GM23338 (cell line): ENCODE measurements around the gene PSMG4. TPM values are rescaled to one million over a fixed set of nuclear protein-coding genes. Genes with fewer than 3 reads are reported as not detected.

ENCODE experiments used
- ATAC-seq: fragments of 200-7000 bp; cut with Tn5 transposase; 3 replicates; pipeline ENCODE4 v1.9.1; 2020
- DNase-seq: peaks from one replicate; pipeline ENCODE4 v3.0.0-alpha.2; 2015; ENCODE audit warnings: low spot score
- H2AFZ ChIP-seq: fragments of 200-600 bp; sonication (generic); 2 replicates; pipeline ENCODE4 v1.8.0; 2016; ENCODE audit warnings: antibody characterized with exemption, mild to moderate bottlenecking, moderate library complexity
- H3F3A ChIP-seq: fragments of 200-600 bp; sonication (generic); replicated peaks from 2 replicates; pipeline ENCODE4 v1.8.0; 2017; ENCODE audit warnings: antibody characterized with exemption, mixed run types, low read depth
- H3K27ac ChIP-seq: fragments of 200-600 bp; sonication (generic); 2 replicates; pipeline ENCODE4 v1.6.1; 2016; ENCODE audit warnings: low read depth
- H3K27me3 ChIP-seq: fragments of 200-600 bp; sonication (generic); 2 replicates; pipeline ENCODE4 v1.8.0; 2016; ENCODE audit warnings: mild to moderate bottlenecking, mixed run types, moderate library complexity; ENCODE audit not compliant: insufficient read depth
- H3K36me3 ChIP-seq: fragments of 200-600 bp; sonication (generic); 2 replicates; pipeline ENCODE4 v1.8.0; 2016; ENCODE audit warnings: mild to moderate bottlenecking; ENCODE audit not compliant: insufficient read depth
- H3K4me1 ChIP-seq: fragments of 200-600 bp; sonication (generic); 2 replicates; pipeline ENCODE4 v1.8.0; 2016; ENCODE audit warnings: mild to moderate bottlenecking, moderate library complexity; ENCODE audit not compliant: insufficient read depth
- H3K4me2 ChIP-seq: fragments of 200-600 bp; sonication (generic); 2 replicates; pipeline ENCODE4 v1.7.1; 2017; ENCODE audit warnings: mixed run types
- H3K4me3 ChIP-seq: fragments of 200-600 bp; sonication (generic); 2 replicates; pipeline ENCODE4 v1.6.1; 2016; ENCODE audit warnings: mixed run types
- H3K79me2 ChIP-seq: fragments of 200-600 bp; sonication (generic); replicated peaks from 2 replicates; pipeline ENCODE4 v1.8.0; 2017; ENCODE audit warnings: mild to moderate bottlenecking; ENCODE audit not compliant: insufficient read depth
- H3K9me2 ChIP-seq: fragments of 200-600 bp; sonication (generic); 2 replicates; pipeline ENCODE4 v1.8.0; 2017; ENCODE audit not compliant: insufficient read depth
- H4K20me1 ChIP-seq: fragments of 200-600 bp; sonication (generic); replicated peaks from 2 replicates; pipeline ENCODE4 v1.8.0; 2017; ENCODE audit warnings: mild to moderate bottlenecking; ENCODE audit not compliant: insufficient read depth
- H3K27ac Mint-ChIP-seq: 2 replicates; pipeline ENCODE4 v1.8.0; 2020; ENCODE audit warnings: inconsistent platforms, mild to moderate bottlenecking, moderate library complexity, mixed read lengths
- H3K27me3 Mint-ChIP-seq: 3 replicates; pipeline ENCODE4 v1.8.0; 2022; ENCODE audit warnings: low read depth, mild to moderate bottlenecking, moderate library complexity, mixed read lengths, inconsistent platforms; ENCODE audit not compliant: insufficient read depth, poor library complexity
- H3K36me3 Mint-ChIP-seq: 3 replicates; pipeline ENCODE4 v1.8.0; 2021; ENCODE audit warnings: low read depth, mild to moderate bottlenecking, inconsistent platforms, moderate library complexity, mixed read lengths
- H3K4me1 Mint-ChIP-seq: 3 replicates; pipeline ENCODE4 v1.8.0; 2020; ENCODE audit warnings: mild to moderate bottlenecking, inconsistent platforms, mixed read lengths
- H3K4me3 Mint-ChIP-seq: 3 replicates; pipeline ENCODE4 v1.8.0; 2021; ENCODE audit warnings: moderate library complexity, mild to moderate bottlenecking, inconsistent platforms, mixed read lengths
- H3K9me3 Mint-ChIP-seq: 3 replicates; pipeline ENCODE4 v1.8.0; 2020; ENCODE audit warnings: moderate library complexity, mild to moderate bottlenecking, inconsistent platforms, mixed read lengths
- CREB1 ChIP-seq: fragments of 250-450 bp; sonication (Bioruptor Pico); IDR thresholded peaks from 2 replicates; pipeline ENCODE4 v1.5.0; 2020; ENCODE audit warnings: low read depth, mild to moderate bottlenecking, moderate library complexity
- ETS1 ChIP-seq: IDR thresholded peaks from 2 replicates; pipeline ENCODE4 v1.6.1; 2016; ENCODE audit warnings: antibody characterized with exemption
- JUNB ChIP-seq: IDR thresholded peaks from one replicate; pipeline ENCODE4 v1.6.1; 2016; ENCODE audit warnings: antibody characterized with exemption; ENCODE audit not compliant: unreplicated experiment
- POLR2AphosphoS5 ChIP-seq: IDR thresholded peaks from 2 replicates; pipeline ENCODE4 v1.6.1; 2016; ENCODE audit warnings: antibody characterized with exemption, low read depth
- STAT1 ChIP-seq: IDR thresholded peaks from one replicate; pipeline ENCODE4 v1.6.1; 2016; ENCODE audit warnings: antibody characterized with exemption; ENCODE audit not compliant: unreplicated experiment
- ZNF331 ChIP-seq: fragments of 250-450 bp; sonication (Bioruptor Pico); IDR thresholded peaks from 2 replicates; pipeline ENCODE4 v1.5.0; 2020; ENCODE audit warnings: low read depth, mild to moderate bottlenecking, moderate library complexity
- polyA plus RNA-seq: library from polyadenylated mRNA; unstranded; fragments of >200 nt; fragmentation: Nextera tagmentation; extraction: Ambion mirVana; gene quantifications from 2 replicates; pipeline ENCODE4 v1.2.1, GENCODE V29; 2016
- total RNA-seq: library from RNA; depleted of rRNA; stranded (reverse); fragments of >200 nt; shearing (Covaris generic); gene quantifications from 2 replicates; pipeline ENCODE4 v1.2.3, GENCODE V29; 2014
- TF ChIP-seq, protein P1 (sequence below), 2 experiments: fragments of 200-600 bp in 1 of 2; sonication (generic) in 1 of 2; conservative IDR thresholded peaks; 2 replicates each; pipeline versions ENCODE4 v1.5.1 to v1.6.1; 2016 to 2017; ENCODE audit warnings: antibody characterized with exemption in 2 of 2, low read depth in 2 of 2, mild to moderate bottlenecking in 2 of 2, moderate library complexity in 1 of 2
- TF ChIP-seq, protein P2 (sequence below): IDR thresholded peaks from one replicate; pipeline ENCODE4 v1.6.1; 2018; ENCODE audit warnings: antibody characterized with exemption; ENCODE audit not compliant: unreplicated experiment

The PSMG4 gene
- total and polyA plus RNA-seq, 2 experiments from 2014 or later = 37.2 to 168 TPM

DNA sequence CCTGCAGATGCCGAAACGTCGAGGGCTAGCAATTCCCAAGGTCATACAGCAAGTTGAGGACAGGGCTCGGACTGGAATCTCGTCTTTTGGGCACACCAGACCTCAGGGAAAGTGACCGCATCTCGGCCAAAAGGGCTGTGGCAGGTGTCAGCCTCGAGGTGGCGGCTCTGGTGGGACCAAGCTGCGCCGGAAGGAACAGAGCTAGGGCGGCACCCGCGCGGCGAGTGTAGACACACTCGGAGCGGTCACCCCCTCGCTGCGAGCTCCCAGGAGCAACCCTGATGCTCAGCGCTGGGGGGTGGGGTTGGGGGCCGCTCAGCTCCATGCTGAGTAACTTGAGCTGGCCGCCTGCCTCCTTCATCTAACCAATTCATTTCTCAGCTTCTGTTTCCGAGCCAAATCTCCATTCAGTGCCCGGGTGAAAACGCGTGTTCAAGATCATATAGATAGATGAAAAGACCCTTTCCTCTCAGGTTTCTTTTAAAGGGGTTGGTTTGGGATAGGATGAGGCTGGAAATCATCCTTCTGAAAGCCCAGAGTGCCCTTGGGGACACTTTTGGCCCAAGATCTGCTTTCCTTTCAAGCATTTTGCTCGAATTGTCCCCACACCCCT, 29.1 kb upstream of the PSMG4 start:
- Mint-ChIP-seq H3K9me3 (no peaks in the 10 kb centered on the region; the same call in 2 of the 3 replicates), H3K27ac (no peak overlapping the region), H3K27me3 (peaks cover 46% of the 10 kb centered on the region), H3K4me3 (peak overlapping the region; percentile 91), H3K4me1 (peaks cover 50% of the 10 kb centered on the region), H3K36me3 (peaks cover 18% of the 10 kb centered on the region)
- Histone ChIP-seq H3K79me2 (peaks cover 24% of the 10 kb centered on the region), H3K9me2 (no peaks in the 10 kb centered on the region), H3K4me1 (peaks cover 49% of the 10 kb centered on the region), H3K27ac (no peak overlapping the region), H2AFZ (peak overlapping the region; percentile 90), H3K4me2 (peak overlapping the region; percentile 96), H3K27me3 (peaks cover 36% of the 10 kb centered on the region), H3K4me3 (peak overlapping the region; percentile 93), H3F3A (peaks cover 34% of the 10 kb centered on the region), H4K20me1 (peaks cover 17% of the 10 kb centered on the region), H3K36me3 (peaks cover under 1% of the 10 kb centered on the region; the same call in 1 of the 2 replicates)
- DNase-seq (peak; percentile 81), ATAC-seq (peak; percentile 2)
- TF ChIP-seq STAT1 (no peak), POLR2AphosphoS5 (peak; percentile 29; the same call in 1 of the 2 replicates), ZNF331 (CRISPR knock-in tag) (no peak), JUNB (no peak), ETS1 (no peak), CREB1 (CRISPR knock-in tag) (no peak)
- TF ChIP-seq, protein P1, sequence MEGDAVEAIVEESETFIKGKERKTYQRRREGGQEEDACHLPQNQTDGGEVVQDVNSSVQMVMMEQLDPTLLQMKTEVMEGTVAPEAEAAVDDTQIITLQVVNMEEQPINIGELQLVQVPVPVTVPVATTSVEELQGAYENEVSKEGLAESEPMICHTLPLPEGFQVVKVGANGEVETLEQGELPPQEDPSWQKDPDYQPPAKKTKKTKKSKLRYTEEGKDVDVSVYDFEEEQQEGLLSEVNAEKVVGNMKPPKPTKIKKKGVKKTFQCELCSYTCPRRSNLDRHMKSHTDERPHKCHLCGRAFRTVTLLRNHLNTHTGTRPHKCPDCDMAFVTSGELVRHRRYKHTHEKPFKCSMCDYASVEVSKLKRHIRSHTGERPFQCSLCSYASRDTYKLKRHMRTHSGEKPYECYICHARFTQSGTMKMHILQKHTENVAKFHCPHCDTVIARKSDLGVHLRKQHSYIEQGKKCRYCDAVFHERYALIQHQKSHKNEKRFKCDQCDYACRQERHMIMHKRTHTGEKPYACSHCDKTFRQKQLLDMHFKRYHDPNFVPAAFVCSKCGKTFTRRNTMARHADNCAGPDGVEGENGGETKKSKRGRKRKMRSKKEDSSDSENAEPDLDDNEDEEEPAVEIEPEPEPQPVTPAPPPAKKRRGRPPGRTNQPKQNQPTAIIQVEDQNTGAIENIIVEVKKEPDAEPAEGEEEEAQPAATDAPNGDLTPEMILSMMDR (conservative IDR thresholded peaks at IDR 0.05; ENCODE audit: low read depth in 2 of 2) = peak; percentile 17 to 18; a peak in 1 of 4 replicates
- TF ChIP-seq, protein P2, sequence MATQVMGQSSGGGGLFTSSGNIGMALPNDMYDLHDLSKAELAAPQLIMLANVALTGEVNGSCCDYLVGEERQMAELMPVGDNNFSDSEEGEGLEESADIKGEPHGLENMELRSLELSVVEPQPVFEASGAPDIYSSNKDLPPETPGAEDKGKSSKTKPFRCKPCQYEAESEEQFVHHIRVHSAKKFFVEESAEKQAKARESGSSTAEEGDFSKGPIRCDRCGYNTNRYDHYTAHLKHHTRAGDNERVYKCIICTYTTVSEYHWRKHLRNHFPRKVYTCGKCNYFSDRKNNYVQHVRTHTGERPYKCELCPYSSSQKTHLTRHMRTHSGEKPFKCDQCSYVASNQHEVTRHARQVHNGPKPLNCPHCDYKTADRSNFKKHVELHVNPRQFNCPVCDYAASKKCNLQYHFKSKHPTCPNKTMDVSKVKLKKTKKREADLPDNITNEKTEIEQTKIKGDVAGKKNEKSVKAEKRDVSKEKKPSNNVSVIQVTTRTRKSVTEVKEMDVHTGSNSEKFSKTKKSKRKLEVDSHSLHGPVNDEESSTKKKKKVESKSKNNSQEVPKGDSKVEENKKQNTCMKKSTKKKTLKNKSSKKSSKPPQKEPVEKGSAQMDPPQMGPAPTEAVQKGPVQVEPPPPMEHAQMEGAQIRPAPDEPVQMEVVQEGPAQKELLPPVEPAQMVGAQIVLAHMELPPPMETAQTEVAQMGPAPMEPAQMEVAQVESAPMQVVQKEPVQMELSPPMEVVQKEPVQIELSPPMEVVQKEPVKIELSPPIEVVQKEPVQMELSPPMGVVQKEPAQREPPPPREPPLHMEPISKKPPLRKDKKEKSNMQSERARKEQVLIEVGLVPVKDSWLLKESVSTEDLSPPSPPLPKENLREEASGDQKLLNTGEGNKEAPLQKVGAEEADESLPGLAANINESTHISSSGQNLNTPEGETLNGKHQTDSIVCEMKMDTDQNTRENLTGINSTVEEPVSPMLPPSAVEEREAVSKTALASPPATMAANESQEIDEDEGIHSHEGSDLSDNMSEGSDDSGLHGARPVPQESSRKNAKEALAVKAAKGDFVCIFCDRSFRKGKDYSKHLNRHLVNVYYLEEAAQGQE = no peak
